Mammary epithelial cell (primary cell): ENCODE data around the gene RABGAP1L.

Experiments used
- CTCF ChIP-seq, 2 donors: IDR thresholded peaks in 1 of 2; conservative IDR thresholded peaks in 1 of 2; 2 replicates each; pipeline ENCODE4 v1.5.1; 2011 to 2012; ENCODE audit warnings: inconsistent platforms in 2 of 2, low read length in 2 of 2, mild to moderate bottlenecking in 2 of 2, control low read depth in 1 of 2, low read depth in 1 of 2; ENCODE audit not compliant: insufficient read depth in 1 of 2; ENCODE audit errors: extremely low read depth in 1 of 2
- EZH2 ChIP-seq: IDR thresholded peaks from 2 replicates; pipeline ENCODE4 v1.6.1; 2012; ENCODE audit warnings: low read length, inconsistent platforms, borderline replicate concordance

- no peak for TF ChIP-seq CTCF (conservative IDR thresholded peaks at IDR 0.05 in 1 of 2, IDR thresholded peaks at IDR 0.05 in 1 of 2; ENCODE audit: extremely low read depth in 1 of 2, insufficient read depth in 1 of 2, low read depth in 1 of 2, low read length in 2 of 2)
- no peak for TF ChIP-seq EZH2
These were observed 553.2 kb downstream of the RABGAP1L start for GRCh38 chr1:174712541-174712940.
